Measurements from ENCODE around the gene SNPH.

DNA sequence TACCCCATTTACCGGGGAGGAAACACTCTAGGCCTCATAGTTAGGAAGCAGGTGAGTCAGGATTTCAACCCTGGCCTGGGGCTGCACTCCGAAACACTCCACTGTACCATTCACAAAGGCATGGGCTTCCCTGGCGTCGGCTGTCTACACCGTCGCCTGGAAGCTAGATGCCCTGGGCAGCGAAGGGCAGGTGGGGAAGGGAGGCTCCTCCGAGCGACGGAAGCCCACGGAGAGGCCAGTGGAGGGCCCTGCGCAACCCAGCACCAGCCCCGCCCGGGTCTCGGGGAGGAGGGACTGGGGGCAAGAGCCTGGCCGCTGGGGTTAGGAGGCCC is 46.8 kb downstream of the SNPH start:
- TF ChIP-seq, protein P1, sequence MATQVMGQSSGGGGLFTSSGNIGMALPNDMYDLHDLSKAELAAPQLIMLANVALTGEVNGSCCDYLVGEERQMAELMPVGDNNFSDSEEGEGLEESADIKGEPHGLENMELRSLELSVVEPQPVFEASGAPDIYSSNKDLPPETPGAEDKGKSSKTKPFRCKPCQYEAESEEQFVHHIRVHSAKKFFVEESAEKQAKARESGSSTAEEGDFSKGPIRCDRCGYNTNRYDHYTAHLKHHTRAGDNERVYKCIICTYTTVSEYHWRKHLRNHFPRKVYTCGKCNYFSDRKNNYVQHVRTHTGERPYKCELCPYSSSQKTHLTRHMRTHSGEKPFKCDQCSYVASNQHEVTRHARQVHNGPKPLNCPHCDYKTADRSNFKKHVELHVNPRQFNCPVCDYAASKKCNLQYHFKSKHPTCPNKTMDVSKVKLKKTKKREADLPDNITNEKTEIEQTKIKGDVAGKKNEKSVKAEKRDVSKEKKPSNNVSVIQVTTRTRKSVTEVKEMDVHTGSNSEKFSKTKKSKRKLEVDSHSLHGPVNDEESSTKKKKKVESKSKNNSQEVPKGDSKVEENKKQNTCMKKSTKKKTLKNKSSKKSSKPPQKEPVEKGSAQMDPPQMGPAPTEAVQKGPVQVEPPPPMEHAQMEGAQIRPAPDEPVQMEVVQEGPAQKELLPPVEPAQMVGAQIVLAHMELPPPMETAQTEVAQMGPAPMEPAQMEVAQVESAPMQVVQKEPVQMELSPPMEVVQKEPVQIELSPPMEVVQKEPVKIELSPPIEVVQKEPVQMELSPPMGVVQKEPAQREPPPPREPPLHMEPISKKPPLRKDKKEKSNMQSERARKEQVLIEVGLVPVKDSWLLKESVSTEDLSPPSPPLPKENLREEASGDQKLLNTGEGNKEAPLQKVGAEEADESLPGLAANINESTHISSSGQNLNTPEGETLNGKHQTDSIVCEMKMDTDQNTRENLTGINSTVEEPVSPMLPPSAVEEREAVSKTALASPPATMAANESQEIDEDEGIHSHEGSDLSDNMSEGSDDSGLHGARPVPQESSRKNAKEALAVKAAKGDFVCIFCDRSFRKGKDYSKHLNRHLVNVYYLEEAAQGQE (IDR thresholded peaks at IDR 0.05; ENCODE audit: insufficient replicate concordance, low read depth): no peak
- TF ChIP-seq, protein P2, sequence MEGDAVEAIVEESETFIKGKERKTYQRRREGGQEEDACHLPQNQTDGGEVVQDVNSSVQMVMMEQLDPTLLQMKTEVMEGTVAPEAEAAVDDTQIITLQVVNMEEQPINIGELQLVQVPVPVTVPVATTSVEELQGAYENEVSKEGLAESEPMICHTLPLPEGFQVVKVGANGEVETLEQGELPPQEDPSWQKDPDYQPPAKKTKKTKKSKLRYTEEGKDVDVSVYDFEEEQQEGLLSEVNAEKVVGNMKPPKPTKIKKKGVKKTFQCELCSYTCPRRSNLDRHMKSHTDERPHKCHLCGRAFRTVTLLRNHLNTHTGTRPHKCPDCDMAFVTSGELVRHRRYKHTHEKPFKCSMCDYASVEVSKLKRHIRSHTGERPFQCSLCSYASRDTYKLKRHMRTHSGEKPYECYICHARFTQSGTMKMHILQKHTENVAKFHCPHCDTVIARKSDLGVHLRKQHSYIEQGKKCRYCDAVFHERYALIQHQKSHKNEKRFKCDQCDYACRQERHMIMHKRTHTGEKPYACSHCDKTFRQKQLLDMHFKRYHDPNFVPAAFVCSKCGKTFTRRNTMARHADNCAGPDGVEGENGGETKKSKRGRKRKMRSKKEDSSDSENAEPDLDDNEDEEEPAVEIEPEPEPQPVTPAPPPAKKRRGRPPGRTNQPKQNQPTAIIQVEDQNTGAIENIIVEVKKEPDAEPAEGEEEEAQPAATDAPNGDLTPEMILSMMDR (IDR thresholded peaks at IDR 0.05; ENCODE audit: insufficient read depth, low read length): no peak
- TF ChIP-seq POLR2AphosphoS5 (IDR thresholded peaks at IDR 0.05; ENCODE audit: low read depth): no peak

All from HL-60 (cell line).